Right lobe of liver (tissue), 6 donors: ENCODE data around the gene GNGT1. TPM values are rescaled to one million over a fixed set of nuclear protein-coding genes. Genes with fewer than 3 reads are reported as not detected.

Experiments used
- ATAC-seq, 4 donors: fragments of 200-7000 bp; cut with Tn5 transposase; one replicate each; pipeline ENCODE4 v1.9.1; 2020; ENCODE audit warnings: mild to moderate bottlenecking in 4 of 4, moderate library complexity in 4 of 4
- DNase-seq, 3 donors: peaks; one replicate each; pipeline ENCODE4 v3.0.0-alpha.2; 2020
- H3K27ac ChIP-seq, 3 donors: fragments of 200-600 bp; one replicate each; pipeline ENCODE4 v1.8.0; 2022
- H3K27me3 ChIP-seq, 2 donors: fragments of 200-600 bp; one replicate each; pipeline ENCODE4 v1.8.0; 2022
- H3K36me3 ChIP-seq, 4 donors: fragments of 200-600 bp; sonication (generic) in 1 of 4; one replicate each; pipeline versions ENCODE4 v1.5.1 to v1.8.0; 2017 to 2022; ENCODE audit warnings: control low read depth in 1 of 4
- H3K4me1 ChIP-seq, 4 donors: fragments of 200-600 bp; sonication (generic) in 1 of 4; one replicate each; pipeline versions ENCODE4 v1.5.1 to v1.8.0; 2017 to 2022; ENCODE audit warnings: control low read depth in 1 of 4
- H3K4me3 ChIP-seq, 3 donors: fragments of 200-600 bp; one replicate each; pipeline ENCODE4 v1.8.0; 2022
- H3K9me3 ChIP-seq, 4 donors: fragments of 200-600 bp; sonication (generic) in 1 of 4; one replicate each; pipeline versions ENCODE4 v1.5.1 to v1.8.0; 2017 to 2022; ENCODE audit warnings: control low read depth in 1 of 4
- CTCF ChIP-seq, 4 donors: fragments of 200-600 bp in 3 of 4; fragments of 450-650 bp in 1 of 4; IDR thresholded peaks; one replicate each; pipeline versions ENCODE4 v1.5.1 to v1.8.0; 2016 to 2022; ENCODE audit warnings: antibody characterized with exemption in 4 of 4, mild to moderate bottlenecking in 2 of 4
- POLR2A ChIP-seq: fragments of 450-650 bp; IDR thresholded peaks from one replicate; pipeline ENCODE4 v1.6.1; 2017; ENCODE audit warnings: antibody characterized with exemption, mild to moderate bottlenecking
- WGBS: methylation state at CpG from one replicate; pipeline ENCODE4 v1.1.6; 2018; ENCODE audit warnings: low coverage, low lambda C conversion rate; ENCODE audit not compliant: insufficient coverage; ENCODE audit errors: missing lambda C conversion rate; 5-methylcytosine and 5-hydroxymethylcytosine counted together
- intact Hi-C, 2 donors: fragments of 100-400 bp; cut with DNase I; formaldehyde crosslinking; loops; one replicate each; pipeline versions ENCODE4 v1.11.2 to v1.14.1; 2022
- total RNA-seq, 6 experiments: library from RNA; depleted of rRNA in 2 of 6; stranded (reverse); fragments of >200 nt in 2 of 6; fragmentation: NEBNext Ultra II Directional in 3 of 6; extraction: Animal tissue kit (Norgen Biotek cat#: 25700) in 3 of 6; gene quantifications; one replicate each; pipeline versions ENCODE4 v1.1.0 to v1.2.4, GENCODE V29; 2016 to 2023
- donor health status: DM: no; HTN: yes; CAD: no.
- donor health status: DM: no; HTN: no; CAD: no.
- donor health status: DM: no; HTN: no; CAD: no.
- donor health status: DM: no; HTN: yes; CAD: no.
- donor health status: DM: no; HTN: yes; CAD: no.

GNGT1 gene
- total RNA-seq, 6 experiments from 2014 or later: not detected

- Histone ChIP-seq H3K27me3 (no peaks in the 10 kb centered on the region), H3K36me3 (no peaks in the 10 kb centered on the region), H3K9me3 (no peaks in the 10 kb centered on the region), H3K27ac (no peak overlapping the region), H3K4me1 (peaks cover 0 to 2% (median 0%) of the 10 kb centered on the region in 4 donors), H3K4me3 (no peak overlapping the region)
- ATAC-seq (peak in 1 of 4 donors; percentile 24), DNase-seq (no peak)
- WGBS: 40% methylated on average over 3 of the region's 3 CpGs
- intact Hi-C loops: no loop called here
- no peak for TF ChIP-seq CTCF (IDR thresholded peaks at IDR 0.05)
Measured at GRCh38 chr7:93894966-93895640, 11.3 kb upstream of the GNGT1 start.

- DNase-seq (no peak), ATAC-seq (no peak)
- intact Hi-C loops: no loop called here
- no peaks in the 10 kb centered on the region for H3K27me3 ChIP-seq
- no peaks in the 10 kb centered on the region for H3K36me3 ChIP-seq
- TF ChIP-seq CTCF (IDR thresholded peaks at IDR 0.05) (no peak), POLR2A (no peak)
- 56% methylated on average over 4 of the region's 4 CpGs for WGBS
- H3K9me3 ChIP-seq: no peaks in the 10 kb centered on the region
- H3K27ac ChIP-seq: no peak overlapping the region
- H3K4me1 ChIP-seq: no peaks in the 10 kb centered on the region
- no peak overlapping the region for H3K4me3 ChIP-seq
Measured at GRCh38 chr7:93895859-93896600, 10.3 kb upstream of the GNGT1 start.

- Histone ChIP-seq H3K4me3 (no peak overlapping the region), H3K36me3 (no peaks in the 10 kb centered on the region), H3K9me3 (no peaks in the 10 kb centered on the region), H3K27me3 (no peaks in the 10 kb centered on the region), H3K4me1 (no peaks in the 10 kb centered on the region), H3K27ac (no peak overlapping the region)
- ATAC-seq: no peak
- no peak for TF ChIP-seq CTCF (IDR thresholded peaks at IDR 0.05)
- no peak for TF ChIP-seq POLR2A
- WGBS: 31% methylated on average over 2 of the region's 2 CpGs
- DNase-seq: no peak
- intact Hi-C loops: no loop called here
Measured at GRCh38 chr7:93897680-93898079, 8.7 kb upstream of the GNGT1 start.

GRCh38 chr7:93902777-93903423 is 3.5 kb upstream of the GNGT1 start:
- Histone ChIP-seq H3K4me1 (no peaks in the 10 kb centered on the region), H3K36me3 (no peaks in the 10 kb centered on the region), H3K4me3 (no peak overlapping the region), H3K27me3 (no peaks in the 10 kb centered on the region), H3K27ac (no peak overlapping the region), H3K9me3 (no peaks in the 10 kb centered on the region)
- TF ChIP-seq CTCF (IDR thresholded peaks at IDR 0.05) (peak; percentile 36 to 74 (median 64)), POLR2A (no peak)
- WGBS: 73% methylated on average over 1 of the region's 1 CpG
- intact Hi-C loops: no loop called here
- no peak for DNase-seq
- peak; percentile 50 to 69 (median 66) for ATAC-seq
